Glutamatergic neuron (in vitro differentiated cells): Measurements from ENCODE around the gene CXCR4. TPM values are rescaled to one million over a fixed set of nuclear protein-coding genes. Genes with fewer than 3 reads are reported as not detected.

ENCODE experiments used
- DNase-seq: peaks from one replicate; pipeline ENCODE4 v3.0.0; 2022
- H3K27ac Mint-ChIP-seq: one replicate; pipeline ENCODE4 v1.8.0; 2020; ENCODE audit warnings: mild to moderate bottlenecking, mixed read lengths, inconsistent platforms; ENCODE audit not compliant: unreplicated experiment
- H3K27me3 Mint-ChIP-seq: one replicate; pipeline ENCODE4 v1.8.0; 2020; ENCODE audit warnings: mild to moderate bottlenecking, moderate library complexity, mixed read lengths, inconsistent platforms; ENCODE audit not compliant: unreplicated experiment
- H3K36me3 Mint-ChIP-seq: one replicate; pipeline ENCODE4 v1.8.0; 2020; ENCODE audit warnings: mild to moderate bottlenecking, mixed read lengths, inconsistent platforms; ENCODE audit not compliant: unreplicated experiment
- H3K4me1 Mint-ChIP-seq: one replicate; pipeline ENCODE4 v1.8.0; 2020; ENCODE audit warnings: mild to moderate bottlenecking, low read depth, mixed read lengths, inconsistent platforms; ENCODE audit not compliant: unreplicated experiment
- H3K4me3 Mint-ChIP-seq: one replicate; pipeline ENCODE4 v1.8.0; 2020; ENCODE audit warnings: mild to moderate bottlenecking, mixed read lengths, inconsistent platforms; ENCODE audit not compliant: unreplicated experiment
- H3K9me3 Mint-ChIP-seq: one replicate; pipeline ENCODE4 v1.8.0; 2020; ENCODE audit warnings: mild to moderate bottlenecking, moderate library complexity, mixed read lengths, inconsistent platforms; ENCODE audit not compliant: unreplicated experiment
- total RNA-seq: library from RNA; stranded (reverse); fragmentation: NEBNext Ultra II Directional; extraction: Animal tissue kit (Norgen Biotek cat#: 25700); gene quantifications from one replicate; pipeline ENCODE4 v1.2.1, GENCODE V29; 2021; ENCODE audit not compliant: unreplicated experiment
- TF ChIP-seq, protein P1 (sequence below): fragments of 200-600 bp; sonication (generic); IDR thresholded peaks from one replicate; pipeline ENCODE4 v1.5.0; 2021; ENCODE audit not compliant: partially characterized antibody, unreplicated experiment

CXCR4 gene
- total RNA-seq, 1 donor from 2014 or later: 215 TPM

DNA sequence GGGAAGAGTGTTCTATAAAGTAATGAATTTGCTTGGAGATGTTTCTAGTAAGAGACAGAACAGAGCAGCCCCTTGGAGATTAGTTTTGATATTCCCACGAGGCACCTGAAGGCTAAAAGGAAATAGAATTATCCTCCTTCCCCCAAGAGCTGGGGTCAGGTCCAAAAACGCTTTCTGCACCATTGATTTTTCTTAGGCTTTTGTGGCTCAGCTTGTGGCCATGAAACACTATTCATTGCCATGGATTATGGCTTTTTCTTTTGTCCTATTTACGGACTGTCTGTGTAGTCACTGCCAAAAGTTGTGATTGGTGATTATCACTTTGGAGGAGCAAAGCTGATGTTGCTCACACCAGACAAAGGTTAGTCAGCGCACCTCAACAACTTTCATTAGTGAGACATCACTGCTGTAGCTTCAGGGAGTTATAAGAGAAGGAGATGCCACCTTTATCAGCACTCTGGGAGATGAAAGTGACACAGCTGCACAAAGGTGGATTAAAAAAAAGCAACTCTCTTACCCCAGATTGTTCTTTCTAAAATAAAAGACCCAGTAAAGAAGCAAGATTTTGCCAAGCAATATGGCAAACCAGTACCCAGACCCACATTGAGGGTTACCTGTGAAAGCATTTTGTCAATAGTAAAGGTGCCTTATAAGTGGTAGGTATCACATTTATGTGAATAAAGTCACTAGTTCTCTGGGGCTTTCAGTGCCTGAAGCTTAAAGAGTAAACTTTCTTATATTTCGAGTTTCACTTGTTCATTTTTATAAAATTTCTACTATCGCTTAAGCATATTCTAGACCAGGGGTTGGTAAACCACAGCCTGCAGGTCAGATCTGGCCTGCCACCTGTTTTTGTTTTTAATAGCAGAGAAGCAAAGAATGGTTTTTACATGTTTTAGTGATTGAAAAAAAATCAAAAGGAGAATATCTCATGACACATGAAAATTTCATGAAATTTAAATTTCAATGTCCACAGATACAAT, 10.6 kb downstream of the CXCR4 start:
- no peaks in the 10 kb centered on the region for H3K36me3 Mint-ChIP-seq
- H3K4me3 Mint-ChIP-seq: no peak overlapping the region
- DNase-seq: no peak
- TF ChIP-seq, protein P1, sequence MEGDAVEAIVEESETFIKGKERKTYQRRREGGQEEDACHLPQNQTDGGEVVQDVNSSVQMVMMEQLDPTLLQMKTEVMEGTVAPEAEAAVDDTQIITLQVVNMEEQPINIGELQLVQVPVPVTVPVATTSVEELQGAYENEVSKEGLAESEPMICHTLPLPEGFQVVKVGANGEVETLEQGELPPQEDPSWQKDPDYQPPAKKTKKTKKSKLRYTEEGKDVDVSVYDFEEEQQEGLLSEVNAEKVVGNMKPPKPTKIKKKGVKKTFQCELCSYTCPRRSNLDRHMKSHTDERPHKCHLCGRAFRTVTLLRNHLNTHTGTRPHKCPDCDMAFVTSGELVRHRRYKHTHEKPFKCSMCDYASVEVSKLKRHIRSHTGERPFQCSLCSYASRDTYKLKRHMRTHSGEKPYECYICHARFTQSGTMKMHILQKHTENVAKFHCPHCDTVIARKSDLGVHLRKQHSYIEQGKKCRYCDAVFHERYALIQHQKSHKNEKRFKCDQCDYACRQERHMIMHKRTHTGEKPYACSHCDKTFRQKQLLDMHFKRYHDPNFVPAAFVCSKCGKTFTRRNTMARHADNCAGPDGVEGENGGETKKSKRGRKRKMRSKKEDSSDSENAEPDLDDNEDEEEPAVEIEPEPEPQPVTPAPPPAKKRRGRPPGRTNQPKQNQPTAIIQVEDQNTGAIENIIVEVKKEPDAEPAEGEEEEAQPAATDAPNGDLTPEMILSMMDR: no peak
- H3K9me3 Mint-ChIP-seq: no peaks in the 10 kb centered on the region
- H3K4me1 Mint-ChIP-seq: peaks cover 11% of the 10 kb centered on the region
- peaks cover under 1% of the 10 kb centered on the region for H3K27me3 Mint-ChIP-seq
- no peak overlapping the region for H3K27ac Mint-ChIP-seq

DNA sequence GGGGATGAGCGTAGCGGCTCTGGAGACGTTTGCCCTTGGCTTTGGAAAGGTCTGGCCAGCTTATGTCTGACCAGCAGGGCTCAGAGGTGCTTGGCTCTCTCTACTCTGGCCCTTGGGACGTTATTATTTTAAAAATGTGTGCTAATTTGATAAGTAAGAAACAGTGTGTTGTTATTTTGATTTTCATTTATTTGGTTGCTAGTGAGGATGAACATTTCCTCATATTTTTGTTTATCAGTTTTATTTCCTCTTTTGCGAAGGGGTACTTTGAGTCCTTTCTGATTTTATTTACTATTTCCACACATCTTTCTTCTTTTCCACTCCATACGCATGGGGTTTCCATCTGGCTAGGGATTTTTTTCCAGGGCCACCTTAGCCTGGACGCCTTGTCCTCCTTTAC, 11.4 kb downstream of the CXCR4 start:
- peaks cover 10% of the 10 kb centered on the region for H3K4me1 Mint-ChIP-seq
- TF ChIP-seq, protein P1: no peak
- no peak for DNase-seq

DNA sequence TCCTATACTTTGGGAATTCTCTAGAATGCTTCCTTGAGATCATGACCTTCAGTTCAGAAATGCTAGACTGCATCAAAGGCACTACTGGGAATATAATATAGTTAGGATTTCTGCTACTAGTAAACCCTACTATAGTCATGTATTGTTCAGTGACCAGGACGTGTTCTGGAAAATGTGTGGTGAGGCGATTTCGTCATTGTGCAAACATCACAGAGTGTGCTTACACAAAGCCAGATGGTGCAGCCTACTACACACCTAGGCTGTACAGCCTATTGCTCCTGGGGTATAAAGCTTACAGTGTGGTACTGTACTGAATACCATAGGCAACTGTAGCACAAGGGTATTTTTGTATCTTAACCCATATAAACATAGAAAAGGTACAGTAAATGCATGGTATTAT, 13.0 kb downstream of the CXCR4 start:
- no peaks in the 10 kb centered on the region for H3K9me3 Mint-ChIP-seq
- DNase-seq: no peak
- TF ChIP-seq, protein P1: no peak
- no peak overlapping the region for H3K4me3 Mint-ChIP-seq
- H3K4me1 Mint-ChIP-seq: peaks cover 10% of the 10 kb centered on the region
- no peaks in the 10 kb centered on the region for H3K36me3 Mint-ChIP-seq
- H3K27me3 Mint-ChIP-seq: no peaks in the 10 kb centered on the region
- no peak overlapping the region for H3K27ac Mint-ChIP-seq

More for the DNA sequence above, 11.4 kb downstream of the CXCR4 start:
- no peak overlapping the region for H3K4me3 Mint-ChIP-seq
- H3K27ac Mint-ChIP-seq: no peak overlapping the region
- no peaks in the 10 kb centered on the region for H3K36me3 Mint-ChIP-seq
- H3K27me3 Mint-ChIP-seq: no peaks in the 10 kb centered on the region
- no peaks in the 10 kb centered on the region for H3K9me3 Mint-ChIP-seq

DNA sequence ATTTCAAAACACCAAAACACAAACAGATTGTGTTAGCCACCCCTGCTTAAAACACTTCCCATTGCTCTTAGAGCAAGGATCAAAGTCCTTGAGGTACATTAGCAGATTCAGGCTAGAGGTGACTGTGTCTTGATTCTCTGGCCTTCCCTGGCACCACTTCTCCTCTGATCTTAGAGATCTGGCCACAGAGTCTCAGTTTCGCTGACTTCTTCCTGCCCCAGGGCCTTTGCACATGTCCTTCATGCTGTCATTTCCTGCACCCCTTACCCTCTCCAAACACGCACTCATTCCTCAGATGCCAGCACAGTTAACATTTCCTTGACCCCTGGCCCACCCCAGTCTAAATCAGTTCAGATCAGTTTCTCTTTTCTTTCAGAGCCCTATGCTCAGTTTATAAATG, 16.9 kb downstream of the CXCR4 start:
- DNase-seq: no peak
- Mint-ChIP-seq H3K9me3 (peaks cover 3% of the 10 kb centered on the region), H3K27me3 (peaks cover 2% of the 10 kb centered on the region), H3K4me1 (no peaks in the 10 kb centered on the region), H3K27ac (no peak overlapping the region), H3K36me3 (no peaks in the 10 kb centered on the region), H3K4me3 (no peak overlapping the region)
- TF ChIP-seq, protein P1: no peak

DNA sequence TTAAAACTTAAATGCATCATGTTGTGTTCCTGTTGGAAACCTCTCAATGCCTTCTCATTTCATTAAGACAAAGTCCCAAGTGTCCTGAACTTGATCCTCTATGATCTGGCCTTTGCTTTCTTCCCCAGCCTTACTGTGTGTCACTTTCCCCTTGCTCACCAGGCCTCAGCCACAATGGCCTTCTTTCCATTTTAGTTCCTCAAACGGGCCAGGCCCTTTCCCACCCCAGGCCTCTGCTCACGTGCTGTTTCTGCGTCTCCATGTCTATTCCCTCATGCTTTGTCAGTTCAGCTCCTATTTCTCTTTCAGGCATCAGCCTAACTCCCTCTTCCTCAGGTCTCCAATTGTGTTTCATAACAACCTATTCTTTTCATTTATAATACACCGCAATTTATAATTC, 19.5 kb downstream of the CXCR4 start:
- H3K36me3 Mint-ChIP-seq: no peaks in the 10 kb centered on the region
- H3K4me1 Mint-ChIP-seq: no peaks in the 10 kb centered on the region
- TF ChIP-seq, protein P1: no peak
- H3K9me3 Mint-ChIP-seq: peaks cover 3% of the 10 kb centered on the region
- H3K27me3 Mint-ChIP-seq: peaks cover 3% of the 10 kb centered on the region
- H3K4me3 Mint-ChIP-seq: no peak overlapping the region
- DNase-seq: no peak
- H3K27ac Mint-ChIP-seq: no peak overlapping the region
